ENCODE results near the gene PNKD. TPM values are rescaled to one million over a fixed set of nuclear protein-coding genes. Genes with fewer than 3 reads are reported as not detected.

Gene PNKD
- total and polyA plus RNA-seq, 2 experiments from 2014 or later: 28.2 to 83.3 TPM

DNA sequence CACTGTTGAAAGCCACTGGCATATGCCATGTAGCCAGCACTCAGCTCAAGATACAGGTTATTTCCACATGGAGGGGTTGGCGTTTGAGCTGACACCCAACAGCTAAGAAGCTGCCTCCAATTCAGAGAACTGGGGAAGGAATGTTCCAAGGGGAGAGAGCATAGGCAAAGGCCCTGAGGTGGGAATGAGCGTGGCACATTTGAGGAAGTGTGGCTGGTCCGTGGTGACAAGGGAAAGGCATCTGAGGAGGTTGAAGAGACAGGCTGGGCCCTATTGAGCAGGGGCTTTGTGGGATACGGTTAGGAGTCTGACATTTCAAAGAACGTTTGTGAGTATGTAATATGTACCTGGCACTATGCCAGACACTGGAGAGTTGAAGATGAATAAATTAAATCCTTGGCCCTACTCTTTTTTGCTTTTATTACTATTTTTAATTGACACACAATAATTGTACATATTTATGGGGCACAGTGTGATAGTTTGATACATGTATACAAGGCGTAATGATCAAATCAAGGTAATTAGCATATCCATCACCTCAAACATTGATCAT is 49.6 kb downstream of the PNKD start:
- ATAC-seq: no peak
- no peak for DNase-seq (ENCODE audit: low spot score)
- Histone ChIP-seq H4K20me1 (replicated peaks; ENCODE audit: insufficient read depth) (no peaks in the 10 kb centered on the region; the same call in 1 of the 2 replicates), H3K36me3 (ENCODE audit: insufficient read depth) (no peaks in the 10 kb centered on the region), H3K4me1 (ENCODE audit: insufficient read depth) (peaks cover 21% of the 10 kb centered on the region), H3K27ac (ENCODE audit: low read depth) (no peak overlapping the region), H3K9me2 (ENCODE audit: insufficient read depth) (no peaks in the 10 kb centered on the region), H3K79me2 (replicated peaks; ENCODE audit: insufficient read depth) (no peaks in the 10 kb centered on the region), H3K27me3 (ENCODE audit: insufficient read depth) (no peaks in the 10 kb centered on the region), H3K4me2 (no peak overlapping the region), H2AFZ (no peak overlapping the region), H3K4me3 (no peak overlapping the region), H3F3A (replicated peaks; ENCODE audit: low read depth) (0 out of 2 replicates have a peak, but pooled peaks cover 8% of the 10 kb centered on the region)
- H3K9me3 Mint-ChIP-seq: no peaks in the 10 kb centered on the region
- H3K4me3 Mint-ChIP-seq: no peak overlapping the region
- H3K36me3 Mint-ChIP-seq (ENCODE audit: low read depth): no peaks in the 10 kb centered on the region
- H3K4me1 Mint-ChIP-seq: peaks cover 28% of the 10 kb centered on the region
- TF ChIP-seq EZH2phosphoT487 (IDR thresholded peaks at IDR 0.05; ENCODE audit: unreplicated experiment): no peak
- H3K27ac Mint-ChIP-seq: no peak overlapping the region
- peaks cover 4% of the 10 kb centered on the region for H3K27me3 Mint-ChIP-seq (ENCODE audit: insufficient read depth, low read depth, poor library complexity)

DNA sequence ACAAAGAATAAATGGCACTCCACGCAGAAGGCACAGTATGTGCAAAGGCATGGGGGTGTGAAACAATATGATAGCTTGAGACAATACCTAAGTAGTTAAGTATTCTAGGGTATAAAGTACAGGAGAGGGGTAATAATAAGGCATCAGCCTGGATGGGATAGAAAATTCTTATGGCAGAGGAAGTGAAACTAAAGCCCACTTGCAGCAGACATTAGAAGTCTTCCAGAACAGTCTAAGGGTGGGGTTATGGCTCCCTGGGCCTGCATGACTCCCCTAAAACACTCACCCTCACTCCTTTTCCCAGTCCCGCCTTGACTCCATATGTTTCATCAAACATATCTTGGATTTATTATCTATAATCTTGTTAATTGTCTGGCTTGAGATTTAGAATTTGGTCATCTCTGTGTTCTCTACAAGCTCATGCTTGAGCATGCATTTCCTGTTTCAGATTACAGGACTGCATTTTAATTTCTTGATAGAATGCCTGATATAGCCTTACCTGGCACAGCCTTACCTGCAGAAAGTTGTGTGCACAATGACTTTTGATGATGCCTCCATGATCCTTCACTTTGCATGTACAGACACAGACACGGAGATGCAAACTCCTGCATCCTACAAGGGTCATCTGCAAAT is 50.5 kb downstream of the PNKD start:
- Histone ChIP-seq H3K4me2 (no peak overlapping the region), H3K36me3 (ENCODE audit: insufficient read depth) (no peaks in the 10 kb centered on the region), H3K4me3 (no peak overlapping the region), H3K27ac (ENCODE audit: low read depth) (no peak overlapping the region), H3K79me2 (replicated peaks; ENCODE audit: insufficient read depth) (no peaks in the 10 kb centered on the region), H4K20me1 (replicated peaks; ENCODE audit: insufficient read depth) (no peaks in the 10 kb centered on the region; the same call in 1 of the 2 replicates), H3K9me2 (ENCODE audit: insufficient read depth) (no peaks in the 10 kb centered on the region), H2AFZ (no peak overlapping the region), H3F3A (replicated peaks; ENCODE audit: low read depth) (0 out of 2 replicates have a peak, but pooled peaks cover 8% of the 10 kb centered on the region), H3K4me1 (ENCODE audit: insufficient read depth) (peaks cover 30% of the 10 kb centered on the region), H3K27me3 (ENCODE audit: insufficient read depth) (no peaks in the 10 kb centered on the region)
- no peaks in the 10 kb centered on the region for H3K9me3 Mint-ChIP-seq
- TF ChIP-seq CREB1 (CRISPR knock-in tag; IDR thresholded peaks at IDR 0.05; ENCODE audit: low read depth): no peak
- TF ChIP-seq EZH2phosphoT487 (IDR thresholded peaks at IDR 0.05; ENCODE audit: unreplicated experiment): no peak
- TF ChIP-seq ZNF114 (CRISPR knock-in tag; IDR thresholded peaks at IDR 0.05): no peak
- TF ChIP-seq NANOG (IDR thresholded peaks at IDR 0.05; ENCODE audit: borderline replicate concordance): no peak
- TF ChIP-seq, protein P1, sequence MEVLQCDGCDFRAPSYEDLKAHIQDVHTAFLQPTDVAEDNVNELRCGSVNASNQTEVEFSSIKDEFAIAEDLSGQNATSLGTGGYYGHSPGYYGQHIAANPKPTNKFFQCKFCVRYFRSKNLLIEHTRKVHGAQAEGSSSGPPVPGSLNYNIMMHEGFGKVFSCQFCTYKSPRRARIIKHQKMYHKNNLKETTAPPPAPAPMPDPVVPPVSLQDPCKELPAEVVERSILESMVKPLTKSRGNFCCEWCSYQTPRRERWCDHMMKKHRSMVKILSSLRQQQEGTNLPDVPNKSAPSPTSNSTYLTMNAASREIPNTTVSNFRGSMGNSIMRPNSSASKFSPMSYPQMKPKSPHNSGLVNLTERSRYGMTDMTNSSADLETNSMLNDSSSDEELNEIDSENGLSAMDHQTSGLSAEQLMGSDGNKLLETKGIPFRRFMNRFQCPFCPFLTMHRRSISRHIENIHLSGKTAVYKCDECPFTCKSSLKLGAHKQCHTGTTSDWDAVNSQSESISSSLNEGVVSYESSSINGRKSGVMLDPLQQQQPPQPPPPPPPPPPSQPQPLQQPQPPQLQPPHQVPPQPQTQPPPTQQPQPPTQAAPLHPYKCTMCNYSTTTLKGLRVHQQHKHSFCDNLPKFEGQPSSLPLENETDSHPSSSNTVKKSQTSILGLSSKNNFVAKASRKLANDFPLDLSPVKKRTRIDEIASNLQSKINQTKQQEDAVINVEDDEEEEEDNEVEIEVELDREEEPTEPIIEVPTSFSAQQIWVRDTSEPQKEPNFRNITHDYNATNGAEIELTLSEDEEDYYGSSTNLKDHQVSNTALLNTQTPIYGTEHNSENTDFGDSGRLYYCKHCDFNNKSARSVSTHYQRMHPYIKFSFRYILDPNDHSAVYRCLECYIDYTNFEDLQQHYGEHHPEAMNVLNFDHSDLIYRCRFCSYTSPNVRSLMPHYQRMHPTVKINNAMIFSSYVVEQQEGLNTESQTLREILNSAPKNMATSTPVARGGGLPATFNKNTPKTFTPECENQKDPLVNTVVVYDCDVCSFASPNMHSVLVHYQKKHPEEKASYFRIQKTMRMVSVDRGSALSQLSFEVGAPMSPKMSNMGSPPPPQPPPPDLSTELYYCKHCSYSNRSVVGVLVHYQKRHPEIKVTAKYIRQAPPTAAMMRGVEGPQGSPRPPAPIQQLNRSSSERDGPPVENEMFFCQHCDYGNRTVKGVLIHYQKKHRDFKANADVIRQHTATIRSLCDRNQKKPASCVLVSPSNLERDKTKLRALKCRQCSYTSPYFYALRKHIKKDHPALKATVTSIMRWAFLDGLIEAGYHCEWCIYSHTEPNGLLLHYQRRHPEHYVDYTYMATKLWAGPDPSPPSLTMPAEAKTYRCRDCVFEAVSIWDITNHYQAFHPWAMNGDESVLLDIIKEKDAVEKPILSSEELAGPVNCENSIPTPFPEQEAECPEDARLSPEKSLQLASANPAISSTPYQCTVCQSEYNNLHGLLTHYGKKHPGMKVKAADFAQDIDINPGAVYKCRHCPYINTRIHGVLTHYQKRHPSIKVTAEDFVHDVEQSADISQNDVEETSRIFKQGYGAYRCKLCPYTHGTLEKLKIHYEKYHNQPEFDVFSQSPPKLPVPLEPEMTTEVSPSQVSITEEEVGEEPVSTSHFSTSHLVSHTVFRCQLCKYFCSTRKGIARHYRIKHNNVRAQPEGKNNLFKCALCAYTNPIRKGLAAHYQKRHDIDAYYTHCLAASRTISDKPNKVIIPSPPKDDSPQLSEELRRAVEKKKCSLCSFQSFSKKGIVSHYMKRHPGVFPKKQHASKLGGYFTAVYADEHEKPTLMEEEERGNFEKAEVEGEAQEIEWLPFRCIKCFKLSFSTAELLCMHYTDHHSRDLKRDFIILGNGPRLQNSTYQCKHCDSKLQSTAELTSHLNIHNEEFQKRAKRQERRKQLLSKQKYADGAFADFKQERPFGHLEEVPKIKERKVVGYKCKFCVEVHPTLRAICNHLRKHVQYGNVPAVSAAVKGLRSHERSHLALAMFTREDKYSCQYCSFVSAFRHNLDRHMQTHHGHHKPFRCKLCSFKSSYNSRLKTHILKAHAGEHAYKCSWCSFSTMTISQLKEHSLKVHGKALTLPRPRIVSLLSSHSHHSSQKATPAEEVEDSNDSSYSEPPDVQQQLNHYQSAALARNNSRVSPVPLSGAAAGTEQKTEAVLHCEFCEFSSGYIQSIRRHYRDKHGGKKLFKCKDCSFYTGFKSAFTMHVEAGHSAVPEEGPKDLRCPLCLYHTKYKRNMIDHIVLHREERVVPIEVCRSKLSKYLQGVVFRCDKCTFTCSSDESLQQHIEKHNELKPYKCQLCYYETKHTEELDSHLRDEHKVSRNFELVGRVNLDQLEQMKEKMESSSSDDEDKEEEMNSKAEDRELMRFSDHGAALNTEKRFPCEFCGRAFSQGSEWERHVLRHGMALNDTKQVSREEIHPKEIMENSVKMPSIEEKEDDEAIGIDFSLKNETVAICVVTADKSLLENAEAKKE (CRISPR knock-in tag; IDR thresholded peaks at IDR 0.05): no peak
- no peaks in the 10 kb centered on the region for H3K36me3 Mint-ChIP-seq (ENCODE audit: low read depth)
- ATAC-seq (no peak), DNase-seq (ENCODE audit: low spot score) (no peak)
- peaks cover 5% of the 10 kb centered on the region for H3K27me3 Mint-ChIP-seq (ENCODE audit: insufficient read depth, low read depth, poor library complexity)
- H3K27ac Mint-ChIP-seq: no peak overlapping the region; the same call in 1 of the 2 replicates
- peaks cover 34% of the 10 kb centered on the region for H3K4me1 Mint-ChIP-seq
- no peak overlapping the region for H3K4me3 Mint-ChIP-seq
